A549 (cell line): ENCODE measurements around the gene CLEC4F.

Experiments
- CHD2 ChIP-seq: fragments of 150-350 bp; IDR thresholded peaks from 2 replicates; pipeline ENCODE4 v1.6.1; 2014; ENCODE audit warnings: low read length; ENCODE audit not compliant: partially characterized antibody
- CHD4 ChIP-seq: fragments of 200-600 bp; sonication (generic); IDR thresholded peaks from 2 replicates; pipeline ENCODE4 v1.6.1; 2016; ENCODE audit warnings: antibody characterized with exemption, mild to moderate bottlenecking, borderline replicate concordance
- CTCF ChIP-seq: fragments of >200 bp; sonication (Bioruptor Twin); formaldehyde crosslinking; IDR thresholded peaks from 3 replicates; pipeline ENCODE4 v1.5.1; 2016
- EP300 ChIP-seq, 2 experiments: fragments of >200 bp; sonication (Bioruptor Twin); formaldehyde crosslinking; IDR thresholded peaks; 2 replicates in 1 of 2; 3 replicates in 1 of 2; pipeline ENCODE4 v1.6.1; 2016 to 2017
- FOSB ChIP-seq: fragments of 250-450 bp; sonication (Bioruptor Pico); IDR thresholded peaks from 2 replicates; pipeline ENCODE4 v1.5.0; 2020; ENCODE audit warnings: mild to moderate bottlenecking, moderate library complexity
- FOSL2 ChIP-seq, 2 experiments: fragments of 450-650 bp in 1 of 2; fragments of >200 bp in 1 of 2; sonication (Bioruptor Twin) in 1 of 2; formaldehyde crosslinking; IDR thresholded peaks; 2 replicates each; pipeline versions ENCODE4 v1.5.0 to v1.6.1; 2016 to 2020; ENCODE audit warnings: mild to moderate bottlenecking in 1 of 2, moderate library complexity in 1 of 2
- GATA3 ChIP-seq: IDR thresholded peaks from 2 replicates; pipeline ENCODE4 v1.6.1; 2012; ENCODE audit warnings: borderline replicate concordance
- MAFK ChIP-seq: fragments of 450-650 bp; IDR thresholded peaks from 2 replicates; pipeline ENCODE4 v1.6.1; 2014; ENCODE audit not compliant: partially characterized antibody
- MAX ChIP-seq: IDR thresholded peaks from 2 replicates; pipeline ENCODE4 v1.6.1; 2012
- MAZ ChIP-seq: fragments of 150-350 bp; IDR thresholded peaks from 2 replicates; pipeline ENCODE4 v1.6.1; 2014; ENCODE audit warnings: antibody characterized with exemption, low read depth, low read length, borderline replicate concordance
- POLR2A ChIP-seq: IDR thresholded peaks from 2 replicates; pipeline ENCODE4 v1.6.1; 2012; ENCODE audit warnings: mild to moderate bottlenecking, low read length
- TF ChIP-seq, protein P1 (sequence below): fragments of 450-650 bp; IDR thresholded peaks from 2 replicates; pipeline ENCODE4 v1.6.1; 2014; ENCODE audit warnings: antibody characterized with exemption

GRCh38 chr2:70826696-70827350 lies 6.4 kb upstream of the CLEC4F start:
- TF ChIP-seq, protein P1, sequence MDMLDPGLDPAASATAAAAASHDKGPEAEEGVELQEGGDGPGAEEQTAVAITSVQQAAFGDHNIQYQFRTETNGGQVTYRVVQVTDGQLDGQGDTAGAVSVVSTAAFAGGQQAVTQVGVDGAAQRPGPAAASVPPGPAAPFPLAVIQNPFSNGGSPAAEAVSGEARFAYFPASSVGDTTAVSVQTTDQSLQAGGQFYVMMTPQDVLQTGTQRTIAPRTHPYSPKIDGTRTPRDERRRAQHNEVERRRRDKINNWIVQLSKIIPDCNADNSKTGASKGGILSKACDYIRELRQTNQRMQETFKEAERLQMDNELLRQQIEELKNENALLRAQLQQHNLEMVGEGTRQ, result no peak
- TF ChIP-seq POLR2A (no peak), CTCF (no peak), MAFK (no peak), CHD4 (no peak), MAZ (no peak), FOSB (CRISPR knock-in tag) (no peak), EP300 (IDR thresholded peaks at IDR 0.05) (no peak), GATA3 (no peak), MAX (no peak), FOSL2 (IDR thresholded peaks at IDR 0.05) (no peak), FOSL2 (CRISPR knock-in tag; IDR thresholded peaks at IDR 0.05) (no peak), CHD2 (no peak)
